Stimulated activated CD8-positive, alpha-beta memory T cell treated with anti-CD3 and anti-CD28 coated beads, Interleukin-4, amount 100 ng/mL, for 4 hours (primary cell): Measurements from ENCODE around the gene MYNN.
"Not testable (repeated sequence)": the region's sequence is repeated elsewhere in the genome, so short reads cannot be mapped to it uniquely, and the experiment has no call there.

ENCODE experiments used
- DNase-seq, 2 donors: peaks; one replicate each; pipeline ENCODE4 v3.0.0-alpha.2; 2020; ENCODE audit warnings: low read depth in 2 of 2, low spot score in 1 of 2

The MYNN gene

GRCh38 chr3:169772897-169773816, at the start of gene MYNN:
Gene MYNN (plus strand): TSS chr3:169773396. CDS start chr3:169774296, 900 bp downstream.
- DNase-seq: peak; percentile 83 to 86

GRCh38 chr3:169731857-169732256, 41.3 kb upstream of the MYNN start:
- DNase-seq: not testable (repeated sequence)

GRCh38 chr3:169739067-169739466, 34.1 kb upstream of the MYNN start:
- no peak for DNase-seq

GRCh38 chr3:169744366-169745054, 28.7 kb upstream of the MYNN start:
- no peak for DNase-seq

- DNase-seq: no peak
These were observed 26.3 kb upstream of the MYNN start for GRCh38 chr3:169746924-169747323.

- DNase-seq: no peak
These were observed 24.5 kb upstream of the MYNN start for GRCh38 chr3:169748670-169749069.

- DNase-seq: no peak
These were observed 22.5 kb upstream of the MYNN start for GRCh38 chr3:169750665-169751064.

DNA sequence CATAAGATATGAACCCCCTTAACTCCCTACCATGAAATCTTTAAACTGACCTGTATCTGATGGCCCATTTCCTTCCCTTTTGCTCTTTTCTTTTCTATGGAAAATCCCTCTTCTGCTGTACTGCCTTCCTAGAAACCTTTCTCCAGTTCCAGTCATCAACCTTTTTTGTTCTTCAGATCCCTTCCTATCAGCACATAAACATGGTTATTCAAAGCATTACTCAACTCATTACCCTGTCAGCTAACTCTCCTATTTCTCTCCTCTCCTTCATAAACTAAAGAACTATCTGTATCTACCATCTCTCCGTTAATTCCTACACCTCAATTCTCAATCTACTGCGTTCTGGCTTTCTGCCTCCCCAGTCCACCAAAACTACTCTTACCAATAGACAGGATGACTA, 21.3 kb upstream of the MYNN start:
- no peak for DNase-seq

DNA sequence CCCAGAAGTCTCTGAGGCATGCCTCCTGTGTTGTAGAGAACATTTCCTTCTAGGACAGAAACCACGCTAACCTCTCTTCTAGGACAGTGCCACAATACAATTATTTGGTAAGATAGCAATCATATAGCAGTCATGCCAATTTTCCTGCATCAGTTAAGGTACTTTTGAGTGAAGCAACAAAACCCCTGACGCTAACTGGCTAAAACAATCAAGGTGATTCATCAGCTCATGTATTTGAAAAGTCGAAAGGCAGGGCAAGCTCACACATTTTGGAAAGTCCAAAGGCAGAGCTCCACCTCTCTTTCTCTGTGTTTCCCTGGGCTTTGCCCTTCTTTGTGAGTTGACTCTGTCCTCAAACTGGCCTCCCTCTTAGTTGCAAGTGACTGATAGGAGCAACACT, 18.5 kb upstream of the MYNN start:
- DNase-seq: no peak

GRCh38 chr3:169755488-169755887, 17.7 kb upstream of the MYNN start:
- DNase-seq: no peak

DNA sequence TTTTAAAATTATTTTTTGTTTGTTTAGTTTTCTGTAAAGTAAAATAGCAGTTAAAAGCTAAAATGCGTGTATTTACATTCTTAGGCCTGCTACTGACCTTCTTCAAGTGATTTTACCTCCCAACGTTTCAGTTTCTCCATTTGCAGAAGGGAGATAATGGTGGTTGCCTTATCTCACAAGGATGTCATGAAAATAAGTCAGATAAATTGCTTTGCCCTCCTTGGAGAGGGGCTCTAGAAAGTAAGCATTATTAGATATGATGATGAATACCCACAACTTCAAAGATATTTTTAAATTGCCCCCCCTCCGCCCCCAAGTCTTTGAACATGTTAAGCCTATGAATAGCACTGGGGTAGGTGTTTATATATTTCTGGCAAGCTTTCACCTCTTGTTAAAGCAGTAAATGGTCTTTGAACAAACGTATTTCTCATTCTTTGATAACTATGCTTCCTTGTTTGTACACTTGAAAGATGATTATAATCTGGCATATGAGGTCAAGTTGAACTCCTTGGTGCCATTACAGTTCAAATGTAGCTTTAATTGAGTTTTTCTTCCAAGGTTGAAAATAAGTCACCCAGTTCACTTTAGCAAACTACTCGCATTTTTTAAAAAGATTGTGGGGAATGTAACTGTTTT, 14.7 kb upstream of the MYNN start:
- DNase-seq: no peak

DNA sequence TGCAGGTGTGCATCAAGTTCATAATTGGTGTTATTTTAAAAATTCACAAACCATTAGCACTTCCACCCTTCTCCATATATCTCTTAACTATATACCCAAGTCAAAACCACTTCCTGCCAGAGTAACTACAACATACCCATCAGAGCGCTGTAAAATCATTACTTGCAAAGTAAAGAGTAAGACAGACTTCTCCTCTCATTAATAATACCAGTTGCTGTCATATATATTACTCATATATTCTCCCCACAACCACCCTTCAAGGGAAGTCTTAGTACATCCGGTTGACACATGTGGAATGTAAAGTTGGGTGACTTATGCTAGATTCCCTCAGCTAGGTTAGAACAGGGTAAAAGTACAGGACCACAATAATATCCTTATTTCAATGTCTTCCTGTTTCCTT, 13.9 kb upstream of the MYNN start:
- no peak for DNase-seq

GRCh38 chr3:169760479-169760878, 12.7 kb upstream of the MYNN start:
- DNase-seq: no peak

GRCh38 chr3:169764312-169764881, 8.8 kb upstream of the MYNN start:
- DNase-seq: peak in 1 of 2 donors; percentile 16

DNA sequence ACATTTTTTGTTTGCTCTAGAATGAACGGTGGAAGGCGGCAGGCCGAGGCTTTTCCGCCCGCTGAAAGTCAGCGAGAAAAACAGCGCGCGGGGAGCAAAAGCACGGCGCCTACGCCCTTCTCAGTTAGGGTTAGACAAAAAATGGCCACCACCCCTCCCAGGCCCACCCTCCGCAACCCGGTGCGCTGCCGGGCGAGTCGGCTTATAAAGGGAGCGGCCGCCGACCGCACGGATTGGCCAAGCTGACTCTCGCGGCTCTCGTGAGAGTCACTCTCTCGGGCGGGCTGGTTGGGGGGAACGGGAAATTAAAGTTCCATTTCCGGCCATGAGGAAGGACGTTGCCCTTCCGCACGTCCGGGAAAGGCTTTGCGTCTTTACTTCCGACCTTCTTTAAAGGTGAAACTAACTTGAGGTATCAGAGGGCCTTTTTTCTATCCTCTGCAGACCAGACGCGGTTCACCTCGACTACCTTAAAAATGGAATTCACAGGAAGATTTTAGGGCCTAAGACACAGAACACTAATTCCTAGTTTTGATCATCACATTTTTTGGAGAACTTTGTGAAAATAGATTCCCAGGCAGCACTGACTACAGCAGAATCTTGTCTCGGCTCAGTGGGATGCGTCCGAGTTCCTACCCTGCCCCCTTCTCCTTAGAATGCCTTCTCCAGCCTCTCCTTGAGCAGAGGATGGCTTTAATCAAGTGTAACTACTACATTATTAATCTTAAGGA, 8.1 kb upstream of the MYNN start, which contains the start of gene TERC:
Gene TERC (minus strand): TSS at position 179 of the 731 bp plus-strand sequence.
- peak; percentile 70 to 87 for DNase-seq

DNA sequence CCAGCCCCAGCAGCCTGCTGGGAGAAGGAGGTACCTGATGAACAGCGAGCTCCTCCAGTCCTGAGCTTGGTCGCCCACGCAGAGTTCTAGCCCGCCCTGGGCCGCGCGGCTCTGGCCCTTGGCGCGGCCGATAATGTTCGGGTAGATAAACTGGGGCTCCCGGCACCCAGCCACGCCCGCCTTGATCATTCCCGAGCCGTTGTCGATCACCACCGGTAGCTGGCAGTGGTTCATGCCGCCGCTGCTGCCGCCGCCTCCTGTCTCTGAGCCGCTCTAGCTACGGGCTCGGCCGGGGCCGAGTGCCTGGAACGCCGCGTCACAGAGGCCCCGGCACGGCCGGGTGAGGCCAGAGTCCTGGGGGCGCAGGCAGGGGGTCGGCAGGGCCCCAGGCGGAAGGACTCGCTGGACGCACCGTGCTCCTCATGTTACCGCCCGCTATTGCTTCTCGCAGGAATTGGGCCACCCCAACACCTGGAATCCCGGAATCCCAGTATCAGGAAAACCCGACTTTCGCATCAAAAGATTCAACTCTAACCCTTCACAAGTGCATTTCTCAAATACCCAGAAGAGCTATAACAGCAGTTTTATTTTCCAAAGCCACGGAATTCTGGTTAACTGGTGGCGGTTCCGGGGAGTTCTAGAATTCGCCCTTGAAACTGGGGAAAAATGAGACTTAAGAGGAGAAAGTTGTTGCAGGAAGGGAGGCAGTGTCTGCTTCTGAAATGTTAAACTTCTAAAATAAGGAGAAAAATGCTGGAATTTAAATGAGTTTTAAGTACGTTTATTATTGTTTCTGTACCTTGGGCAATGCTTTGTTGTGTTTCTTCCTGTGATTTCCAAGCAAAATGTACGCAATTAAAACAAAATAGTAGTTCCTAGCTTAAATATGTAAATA, 3.7 kb upstream of the MYNN start, which contains the start of gene ACTRT3:
Gene ACTRT3 (minus strand): TSS at position 275 of the 895 bp plus-strand sequence. CDS start 41 bp downstream, at position 234.
- DNase-seq: peak in 1 of 2 donors; percentile 20

- peak in 1 of 2 donors; percentile 39 for DNase-seq
These were observed 1.5 kb upstream of the MYNN start for GRCh38 chr3:169771497-169772304.

DNA sequence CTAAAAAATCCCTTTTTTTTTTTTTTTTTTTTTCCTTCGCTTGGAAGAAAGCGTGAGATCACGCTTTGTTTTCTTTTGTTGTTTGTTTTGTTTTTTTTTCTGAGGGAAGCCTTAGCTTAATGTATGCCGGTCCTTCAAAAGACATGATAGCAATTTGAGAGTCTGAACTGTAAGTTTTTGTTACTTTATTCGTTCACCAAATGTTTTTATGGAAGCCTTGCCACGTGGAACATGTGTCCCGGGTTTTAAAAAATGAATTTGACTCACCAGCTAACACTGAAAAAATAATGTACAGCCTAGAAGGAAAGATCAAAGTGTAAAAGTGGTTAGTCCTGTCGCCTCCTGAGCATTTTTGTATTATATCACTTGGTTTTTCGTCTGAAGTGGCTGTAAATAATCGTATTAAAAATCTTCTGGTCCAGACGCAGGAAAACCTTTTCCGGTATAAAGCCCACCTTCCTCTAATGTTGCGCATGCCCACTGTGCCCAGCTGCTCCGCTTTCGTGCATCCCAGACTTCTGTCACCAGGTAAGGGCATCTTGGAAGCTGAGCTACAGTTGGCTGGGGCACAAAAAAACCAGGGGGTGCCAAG, 795 bp upstream of the MYNN start:
- DNase-seq: peak in 1 of 2 donors; percentile 20
